Activated CD8-positive, alpha-beta T cell treated with anti-CD3 and anti-CD28 coated beads for 36 hours (primary cell): ENCODE results near the gene NADK2. TPM values are rescaled to one million over a fixed set of nuclear protein-coding genes. Genes with fewer than 3 reads are reported as not detected.

Source experiments
- ATAC-seq: fragments of 200-7000 bp; cut with Tn5 transposase; one replicate; pipeline ENCODE4 v1.10.0; 2021; ENCODE audit warnings: mild to moderate bottlenecking, moderate library complexity
- CTCF ChIA-PET: fragments of 350-600 bp; sonication (Branson Sonifier 250); formaldehyde crosslinking; loops from one replicate; lab custom pipeline; 2021; ENCODE audit warnings: antibody characterized with exemption; lab: Charles Lee
- POLR2A ChIA-PET: fragments of 350-600 bp; sonication (Branson Sonifier 250); formaldehyde crosslinking; loops from one replicate; lab custom pipeline; 2021; ENCODE audit warnings: antibody characterized with exemption; lab: Charles Lee
- DNase-seq: peaks from one replicate; pipeline ENCODE4 v3.0.0-alpha.2; 2020
- H3K27ac Mint-ChIP-seq: one replicate; pipeline ENCODE4 v1.8.0; 2021; ENCODE audit warnings: mild to moderate bottlenecking, mixed read lengths
- H3K27me3 Mint-ChIP-seq: one replicate; pipeline ENCODE4 v1.8.0; 2021; ENCODE audit warnings: mixed read lengths
- H3K36me3 Mint-ChIP-seq: one replicate; pipeline ENCODE4 v1.8.0; 2021; ENCODE audit warnings: low read depth, mixed read lengths
- H3K4me1 Mint-ChIP-seq: one replicate; pipeline ENCODE4 v1.8.0; 2021; ENCODE audit warnings: low read depth, mixed read lengths
- H3K4me3 Mint-ChIP-seq: one replicate; pipeline ENCODE4 v1.8.0; 2021; ENCODE audit warnings: mild to moderate bottlenecking, moderate library complexity, mixed read lengths
- H3K9me3 Mint-ChIP-seq: one replicate; pipeline ENCODE4 v1.8.0; 2021; ENCODE audit warnings: mixed read lengths
- intact Hi-C: fragments of 100-400 bp; cut with micrococcal nuclease; formaldehyde crosslinking; loops from one replicate; pipeline ENCODE4 v1.10.0; 2022
- total RNA-seq, 2 experiments: library from RNA; stranded (reverse); gene quantifications; one replicate each; pipeline ENCODE4 v1.2.3, GENCODE V29; 2021
- TF ChIP-seq, protein P1 (sequence below): fragments of 200-600 bp; IDR thresholded peaks from one replicate; pipeline ENCODE4 v1.8.0; 2022; ENCODE audit warnings: antibody characterized with exemption, mild to moderate bottlenecking

The NADK2 gene
- total RNA-seq, 2 experiments from 2014 or later = 22.7 to 25.2 TPM

DNA sequence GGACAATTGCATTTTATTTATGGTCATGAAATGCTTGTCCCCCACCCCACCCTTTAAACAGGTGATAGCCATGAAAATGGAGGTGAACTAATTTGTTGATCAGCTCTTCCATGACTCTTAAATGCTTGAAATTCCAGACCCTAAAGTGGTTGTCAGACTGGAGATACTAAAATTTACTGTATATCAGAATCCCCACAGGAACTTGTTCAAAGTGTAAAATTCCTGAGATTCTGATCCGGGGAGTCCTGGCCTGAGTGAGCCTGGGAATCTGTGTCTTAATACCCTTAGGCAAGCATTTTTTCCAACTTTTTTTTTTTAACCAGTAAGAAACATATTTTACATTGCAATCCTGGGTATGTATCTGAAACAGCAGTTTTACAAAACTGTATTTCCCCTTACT is 85.1 kb downstream of the NADK2 start:
- Mint-ChIP-seq H3K27ac (no peak overlapping the region), H3K4me1 (peaks cover 44% of the 10 kb centered on the region), H3K27me3 (no peaks in the 10 kb centered on the region), H3K9me3 (no peaks in the 10 kb centered on the region), H3K4me3 (no peak overlapping the region), H3K36me3 (peaks cover 67% of the 10 kb centered on the region)
- intact Hi-C loops = no loop called here
- DNase-seq (no peak), ATAC-seq (no peak)
- CTCF ChIA-PET = interaction anchor here (1.3 kb wide), 1 partner anchor 17 kb away, joined by 3 read pairs; no protein-coding TSS in a partner anchor
- POLR2A ChIA-PET = no interaction called here
- TF ChIP-seq, protein P1, sequence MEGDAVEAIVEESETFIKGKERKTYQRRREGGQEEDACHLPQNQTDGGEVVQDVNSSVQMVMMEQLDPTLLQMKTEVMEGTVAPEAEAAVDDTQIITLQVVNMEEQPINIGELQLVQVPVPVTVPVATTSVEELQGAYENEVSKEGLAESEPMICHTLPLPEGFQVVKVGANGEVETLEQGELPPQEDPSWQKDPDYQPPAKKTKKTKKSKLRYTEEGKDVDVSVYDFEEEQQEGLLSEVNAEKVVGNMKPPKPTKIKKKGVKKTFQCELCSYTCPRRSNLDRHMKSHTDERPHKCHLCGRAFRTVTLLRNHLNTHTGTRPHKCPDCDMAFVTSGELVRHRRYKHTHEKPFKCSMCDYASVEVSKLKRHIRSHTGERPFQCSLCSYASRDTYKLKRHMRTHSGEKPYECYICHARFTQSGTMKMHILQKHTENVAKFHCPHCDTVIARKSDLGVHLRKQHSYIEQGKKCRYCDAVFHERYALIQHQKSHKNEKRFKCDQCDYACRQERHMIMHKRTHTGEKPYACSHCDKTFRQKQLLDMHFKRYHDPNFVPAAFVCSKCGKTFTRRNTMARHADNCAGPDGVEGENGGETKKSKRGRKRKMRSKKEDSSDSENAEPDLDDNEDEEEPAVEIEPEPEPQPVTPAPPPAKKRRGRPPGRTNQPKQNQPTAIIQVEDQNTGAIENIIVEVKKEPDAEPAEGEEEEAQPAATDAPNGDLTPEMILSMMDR = no peak

DNA sequence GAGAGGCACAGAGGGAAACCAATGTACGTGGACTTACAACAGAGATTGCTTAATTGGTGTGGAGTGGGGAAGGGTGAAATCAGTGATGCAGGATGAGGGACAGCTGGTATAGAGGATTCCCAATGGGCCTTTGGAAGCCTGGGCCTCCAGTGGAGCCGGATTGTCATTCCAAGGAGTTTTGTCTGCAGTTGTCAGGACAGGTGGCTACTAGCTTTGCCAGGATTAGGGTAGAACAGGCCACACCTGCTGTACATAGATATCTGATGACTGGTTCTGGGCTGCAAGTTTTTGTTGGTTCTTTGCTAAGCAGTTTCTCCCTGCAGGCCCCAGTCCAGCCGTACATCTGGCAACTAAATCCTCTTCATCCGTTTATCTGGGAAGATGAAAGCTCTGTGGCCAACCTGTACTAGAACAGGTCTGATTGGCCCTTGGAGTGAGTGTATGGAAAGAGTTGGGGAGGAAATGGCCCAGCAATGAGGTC is 85.6 kb downstream of the NADK2 start:
- intact Hi-C loops = no loop called here
- CTCF ChIA-PET = interaction anchor here (1.2 to 1.3 kb wide), 2 partner anchors 17 to 86 kb away, joined by 3 to 5 read pairs; partner anchors contain the start of gene NADK2
- no peak for ATAC-seq
- TF ChIP-seq, protein P1 = no peak
- Mint-ChIP-seq H3K27me3 (no peaks in the 10 kb centered on the region), H3K4me1 (peaks cover 40% of the 10 kb centered on the region), H3K4me3 (no peak overlapping the region), H3K9me3 (no peaks in the 10 kb centered on the region), H3K36me3 (peaks cover 65% of the 10 kb centered on the region), H3K27ac (no peak overlapping the region)
- POLR2A ChIA-PET = interaction anchor here (1.4 kb wide), 1 partner anchor 14 kb away, joined by 4 read pairs; no protein-coding TSS in a partner anchor
- no peak for DNase-seq

GRCh38 chr5:36155291-36155690 is 86.4 kb downstream of the NADK2 start:
- CTCF ChIA-PET = interaction anchor here (0.6 to 1.2 kb wide), 2 partner anchors 83 to 86 kb away, joined by 3 to 5 read pairs; partner anchors contain the start of gene NADK2
- DNase-seq (no peak), ATAC-seq (no peak)
- intact Hi-C loops = no loop called here
- H3K36me3 Mint-ChIP-seq = peaks cover 65% of the 10 kb centered on the region
- peaks cover 41% of the 10 kb centered on the region for H3K4me1 Mint-ChIP-seq
- POLR2A ChIA-PET = interaction anchor here (1.4 kb wide), 1 partner anchor 15 kb away, joined by 4 read pairs; no protein-coding TSS in a partner anchor
- H3K27me3 Mint-ChIP-seq = no peaks in the 10 kb centered on the region
- no peak overlapping the region for H3K4me3 Mint-ChIP-seq
- H3K9me3 Mint-ChIP-seq = no peaks in the 10 kb centered on the region
- no peak overlapping the region for H3K27ac Mint-ChIP-seq
- TF ChIP-seq, protein P1 = no peak

DNA sequence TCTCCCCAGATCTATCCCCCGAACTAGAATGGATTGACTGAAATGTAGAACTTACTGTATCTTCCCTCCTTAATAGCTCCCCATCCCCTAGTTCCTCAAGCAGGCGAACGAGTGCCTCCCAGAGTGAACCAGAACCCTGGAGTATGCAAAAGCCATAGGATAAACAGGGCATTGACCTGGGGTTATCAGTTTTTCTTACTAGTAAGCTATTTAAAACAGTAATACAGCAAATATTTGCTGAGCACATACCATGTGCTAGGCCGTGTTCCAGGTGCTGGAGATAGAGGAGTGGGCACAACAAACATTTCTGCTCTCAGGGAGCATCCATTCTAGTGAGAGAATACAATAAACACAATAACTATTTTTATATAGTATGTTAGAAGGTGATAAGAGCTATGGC is 88.0 kb downstream of the NADK2 start:
- TF ChIP-seq, protein P1 = no peak
- Mint-ChIP-seq H3K27me3 (no peaks in the 10 kb centered on the region), H3K36me3 (peaks cover 60% of the 10 kb centered on the region), H3K9me3 (no peaks in the 10 kb centered on the region), H3K4me1 (peaks cover 47% of the 10 kb centered on the region), H3K27ac (no peak overlapping the region), H3K4me3 (peak overlapping the region; percentile 99)
- CTCF ChIA-PET = interaction anchor here (0.9 to 2.2 kb wide), 5 partner anchors 9 to 1150 kb away, joined by 3 to 10 read pairs (median 4); no protein-coding TSS in a partner anchor
- intact Hi-C loops = loop anchor here (5.0 kb wide), 1 partner anchor 89 kb away; the partner anchor contains the start of gene NADK2
- DNase-seq (no peak), ATAC-seq (no peak)
- POLR2A ChIA-PET = interaction anchor here (0.7 to 2.2 kb wide), 2 partner anchors 9 to 14 kb away, joined by 3 to 9 read pairs; no protein-coding TSS in a partner anchor

DNA sequence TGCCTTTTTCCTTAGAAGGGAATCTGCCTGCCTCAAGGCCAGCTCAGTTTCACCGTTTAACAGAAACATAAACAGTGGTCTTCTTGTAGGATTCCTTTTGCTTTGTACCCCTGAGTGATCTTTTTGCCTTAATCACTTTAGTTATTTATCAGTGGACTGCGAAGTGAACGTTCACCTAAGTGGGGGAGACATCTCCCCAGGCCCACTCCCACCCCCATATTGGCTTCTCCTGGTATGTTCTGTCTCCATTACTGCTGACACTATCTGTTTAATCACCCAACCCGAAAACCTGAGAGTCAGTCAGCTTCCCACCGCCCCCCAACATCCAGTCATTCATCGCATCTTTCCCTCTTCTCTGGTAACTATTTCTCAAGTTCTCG is 88.4 kb downstream of the NADK2 start:
- POLR2A ChIA-PET = interaction anchor here (0.7 to 3.5 kb wide), 4 partner anchors 7 to 88 kb away, joined by 3 to 34 read pairs (median 10); partner anchors contain the start of gene NADK2
- TF ChIP-seq, protein P1 = no peak
- Mint-ChIP-seq H3K27ac (no peak overlapping the region), H3K4me3 (peak overlapping the region; percentile 99), H3K4me1 (peaks cover 50% of the 10 kb centered on the region), H3K27me3 (no peaks in the 10 kb centered on the region), H3K9me3 (no peaks in the 10 kb centered on the region), H3K36me3 (peaks cover 56% of the 10 kb centered on the region)
- intact Hi-C loops = loop anchor here (5.0 kb wide), 1 partner anchor 89 kb away; the partner anchor contains the start of gene NADK2
- DNase-seq (no peak), ATAC-seq (no peak)
- CTCF ChIA-PET = interaction anchor here (1.2 to 2.2 kb wide), 5 partner anchors 12 to 1150 kb away, joined by 3 to 10 read pairs (median 4); partner anchors contain the start of gene NADK2
